Measurements from ENCODE around the gene PLIN5. TPM values are rescaled to one million over a fixed set of nuclear protein-coding genes. Genes with fewer than 3 reads are reported as not detected.

Gene PLIN5
- total and polyA plus RNA-seq, 10 of the 15 experiments (the other 5 are each of a cell fraction or from before 2014, with no cell fraction given) = 0.15 to 0.33 TPM; not detected in 8

GRCh38 chr19:4506449-4507149, 28.4 kb downstream of the PLIN5 start:
- CTCF ChIA-PET = no interaction called here
- Histone ChIP-seq H3K36me3 (ENCODE audit: control insufficient read depth in 2 of 2, insufficient read depth in 2 of 2, low read length in 1 of 2) (no peaks in the 10 kb centered on the region; a peak in 1 of 4 replicates), H3K4me2 (ENCODE audit: control insufficient read depth, insufficient read depth) (no peak overlapping the region), H3K27me3 (replicated peaks in 1 of 2; ENCODE audit: control insufficient read depth in 2 of 2, insufficient read depth in 2 of 2, low read length in 1 of 2) (no peaks in the 10 kb centered on the region), H3K79me2 (ENCODE audit: control insufficient read depth, insufficient read depth, low read length) (no peaks in the 10 kb centered on the region), H3K4me3 (no peak overlapping the region), H4K20me1 (ENCODE audit: control insufficient read depth, insufficient read depth) (no peaks in the 10 kb centered on the region), H3K9ac (ENCODE audit: control insufficient read depth, insufficient read depth, low read length) (no peak overlapping the region), H3K9me3 (replicated peaks; ENCODE audit: control insufficient read depth, insufficient read depth, low read length) (no peaks in the 10 kb centered on the region), H3K4me1 (ENCODE audit: control insufficient read depth, insufficient read depth, low read length) (no peaks in the 10 kb centered on the region), H3K27ac (ENCODE audit: control insufficient read depth, insufficient read depth) (no peak overlapping the region), H2AFZ (ENCODE audit: control insufficient read depth, low read depth, low read length) (no peak overlapping the region)
- POLR2A ChIA-PET = no interaction called here
- ATAC-seq (no peak; the same call in 2 of the 3 replicates), FAIRE-seq (no peak), DNase-seq (ENCODE audit: low read depth, low spot score) (no peak)
- intact Hi-C loops (cut with micrococcal nuclease; ENCODE audit: unreplicated experiment) = no loop called here
- BruUV-seq (replicated peaks) = no TSS peak
- in situ Hi-C loops (cut with MboI) = no loop called here
- TF ChIP-seq CHD1 (IDR thresholded peaks at IDR 0.05; ENCODE audit: low read depth, low read length) (no peak), SKIL (IDR thresholded peaks at IDR 0.05; ENCODE audit: low read depth, poor library complexity, severe bottlenecking) (no peak)
- 87% methylated on average over 17 of the region's 17 CpGs for WGBS (ENCODE audit: insufficient coverage, insufficient replicate concordance, low lambda C conversion rate, missing lambda C conversion rate)
- RAD21 ChIA-PET (ENCODE audit: unreplicated experiment) = no interaction called here
- SMC1A ChIA-PET (ENCODE audit: uncharacterized antibody, unreplicated experiment) = no interaction called here

GRCh38 chr19:4505570-4506448, 29.2 kb downstream of the PLIN5 start:
- no peak overlapping the region for H3K27ac ChIP-seq (ENCODE audit: control insufficient read depth, insufficient read depth)
- intact Hi-C loops (cut with micrococcal nuclease; ENCODE audit: unreplicated experiment) (no loop called here), in situ Hi-C loops (cut with MboI) (no loop called here)
- no peak for FAIRE-seq
- RAD21 ChIA-PET (ENCODE audit: unreplicated experiment) = no interaction called here
- no peak overlapping the region for H3K4me2 ChIP-seq (ENCODE audit: control insufficient read depth, insufficient read depth)
- CTCF ChIA-PET = no interaction called here
- no peaks in the 10 kb centered on the region for H3K27me3 ChIP-seq (replicated peaks in 1 of 2; ENCODE audit: control insufficient read depth in 2 of 2, insufficient read depth in 2 of 2, low read length in 1 of 2)
- no peaks in the 10 kb centered on the region for H3K9me3 ChIP-seq (replicated peaks; ENCODE audit: control insufficient read depth, insufficient read depth, low read length)
- H3K4me3 ChIP-seq = no peak overlapping the region
- no TSS peak for BruUV-seq (replicated peaks)
- no peak for DNase-seq (ENCODE audit: low read depth, low spot score)
- H3K36me3 ChIP-seq (ENCODE audit: control insufficient read depth in 2 of 2, insufficient read depth in 2 of 2, low read length in 1 of 2) = no peaks in the 10 kb centered on the region; a peak in 1 of 4 replicates
- ATAC-seq = no peak
- H3K79me2 ChIP-seq (ENCODE audit: control insufficient read depth, insufficient read depth, low read length) = no peaks in the 10 kb centered on the region
- H4K20me1 ChIP-seq (ENCODE audit: control insufficient read depth, insufficient read depth) = no peaks in the 10 kb centered on the region
- POLR2A ChIA-PET = no interaction called here
- SMC1A ChIA-PET (ENCODE audit: uncharacterized antibody, unreplicated experiment) = no interaction called here
- 97% methylated on average over 28 of the region's 34 CpGs for WGBS (ENCODE audit: insufficient coverage, insufficient replicate concordance, low lambda C conversion rate, missing lambda C conversion rate)
- no peak overlapping the region for H2AFZ ChIP-seq (ENCODE audit: control insufficient read depth, low read depth, low read length)
- no peak overlapping the region for H3K9ac ChIP-seq (ENCODE audit: control insufficient read depth, insufficient read depth, low read length)
- no peaks in the 10 kb centered on the region for H3K4me1 ChIP-seq (ENCODE audit: control insufficient read depth, insufficient read depth, low read length)
- TF ChIP-seq MYB (IDR thresholded peaks at IDR 0.05; ENCODE audit: borderline replicate concordance, low read depth, low read length) (no peak), REST (IDR thresholded peaks at IDR 0.05; ENCODE audit: low read depth, low read length) (no peak), NR2F1 (conservative IDR thresholded peaks at IDR 0.05) (no peak), POLR2AphosphoS5 (IDR thresholded peaks at IDR 0.05; ENCODE audit: low read length) (no peak)
